Liver (tissue), 9 donors: Measurements from ENCODE around the gene SUCNR1. TPM values are rescaled to one million over a fixed set of nuclear protein-coding genes. Genes with fewer than 3 reads are reported as not detected.

Source experiments
- DNase-seq: peaks from one replicate; pipeline ENCODE4 v3.0.0-alpha.2; 2017; ENCODE audit warnings: low spot score
- H3K27ac ChIP-seq, 2 donors: one replicate each; pipeline ENCODE4 v1.7.0; 2013; ENCODE audit warnings: inconsistent platforms in 2 of 2, low read length in 2 of 2, control low read depth in 1 of 2, low read depth in 1 of 2, mild to moderate bottlenecking in 1 of 2
- H3K27me3 ChIP-seq, 4 donors: one replicate each; pipeline versions ENCODE4 v1.6.1 to v1.7.0; 2013; ENCODE audit warnings: low read length in 3 of 4, inconsistent platforms in 1 of 4, mild to moderate bottlenecking in 1 of 4, moderate library complexity in 1 of 4; ENCODE audit not compliant: control insufficient read depth in 4 of 4, insufficient read depth in 4 of 4
- H3K36me3 ChIP-seq, 4 donors: one replicate each; pipeline versions ENCODE4 v1.6.1 to v1.7.0; 2013; ENCODE audit warnings: low read length in 3 of 4, mild to moderate bottlenecking in 3 of 4, low read depth in 1 of 4, moderate library complexity in 1 of 4; ENCODE audit not compliant: control insufficient read depth in 4 of 4, insufficient read depth in 3 of 4
- H3K4me1 ChIP-seq, 4 donors: one replicate each; pipeline versions ENCODE4 v1.6.1 to v1.7.0; 2013; ENCODE audit warnings: low read length in 3 of 4, mild to moderate bottlenecking in 3 of 4, moderate library complexity in 1 of 4; ENCODE audit not compliant: control insufficient read depth in 4 of 4, insufficient read depth in 4 of 4
- H3K4me3 ChIP-seq, 3 donors: one replicate each; pipeline versions ENCODE4 v1.6.1 to v1.7.0; 2013; ENCODE audit warnings: low read length in 3 of 3, control low read depth in 1 of 3, low read depth in 1 of 3, mild to moderate bottlenecking in 1 of 3
- H3K9ac ChIP-seq, 2 donors: one replicate each; pipeline ENCODE4 v1.7.0; 2013; ENCODE audit warnings: low read length in 2 of 2, mild to moderate bottlenecking in 2 of 2, moderate library complexity in 2 of 2, control low read depth in 1 of 2, low read depth in 1 of 2
- H3K9me3 ChIP-seq, 4 donors: one replicate each; pipeline versions ENCODE4 v1.6.1 to v1.7.0; 2013; ENCODE audit warnings: low read length in 3 of 4; ENCODE audit not compliant: control insufficient read depth in 4 of 4
- ATF3 ChIP-seq: IDR thresholded peaks from 2 replicates; pipeline ENCODE4 v1.6.1; 2016; ENCODE audit warnings: antibody characterized with exemption
- EGR1 ChIP-seq, 2 donors: IDR thresholded peaks; 2 replicates each; pipeline ENCODE4 v1.6.1; 2016 to 2018; ENCODE audit warnings: antibody characterized with exemption in 2 of 2, low read depth in 2 of 2
- FOXA1 ChIP-seq: IDR thresholded peaks from 2 replicates; pipeline ENCODE4 v1.6.1; 2016; ENCODE audit warnings: antibody characterized with exemption
- FOXA2 ChIP-seq: IDR thresholded peaks from 2 replicates; pipeline ENCODE4 v1.6.1; 2016; ENCODE audit warnings: antibody characterized with exemption
- GABPA ChIP-seq, 2 donors: IDR thresholded peaks in 1 of 2; conservative IDR thresholded peaks in 1 of 2; 2 replicates each; pipeline ENCODE4 v1.6.1; 2016; ENCODE audit warnings: antibody characterized with exemption in 2 of 2, mild to moderate bottlenecking in 1 of 2, moderate library complexity in 1 of 2
- HNF4A ChIP-seq, 2 donors: conservative IDR thresholded peaks; 2 replicates each; pipeline ENCODE4 v1.6.1; 2016; ENCODE audit warnings: antibody characterized with exemption in 2 of 2, mild to moderate bottlenecking in 2 of 2
- JUND ChIP-seq, 2 donors: IDR thresholded peaks; 2 replicates each; pipeline ENCODE4 v1.6.1; 2016; ENCODE audit warnings: antibody characterized with exemption in 2 of 2
- MAX ChIP-seq: IDR thresholded peaks from 2 replicates; pipeline ENCODE4 v1.6.1; 2016; ENCODE audit warnings: antibody characterized with exemption
- RAD21 ChIP-seq, 2 donors: IDR thresholded peaks; 2 replicates each; pipeline ENCODE4 v1.6.1; 2016; ENCODE audit warnings: antibody characterized with exemption in 2 of 2, mild to moderate bottlenecking in 2 of 2
- RXRA ChIP-seq, 2 donors: IDR thresholded peaks; 2 replicates each; pipeline ENCODE4 v1.6.1; 2017 to 2018; ENCODE audit warnings: antibody characterized with exemption in 2 of 2, mild to moderate bottlenecking in 1 of 2
- SP1 ChIP-seq: IDR thresholded peaks from 2 replicates; pipeline ENCODE4 v1.6.1; 2018; ENCODE audit warnings: antibody characterized with exemption, mild to moderate bottlenecking
- WGBS: extraction: QIAGEN DNeasy Blood & Tissue Kit; methylation state at CpG from one replicate; pipeline ENCODE4 v1.1.7; 2013; 5-methylcytosine and 5-hydroxymethylcytosine counted together
- polyA plus RNA-seq, 2 donors: library from polyadenylated mRNA; stranded (reverse) in 1 of 2; unstranded in 1 of 2; fragments of 200-250 nt in 1 of 2; fragments of >200 nt in 1 of 2; fragmentation: Nextera tagmentation in 1 of 2; extraction: Ambion mirVana in 1 of 2; gene quantifications; one replicate each; pipeline versions ENCODE4 v1.2.1 to v1.2.3, GENCODE V29; 2013 to 2015
- total RNA-seq, 2 donors: library from RNA; depleted of rRNA; stranded (reverse); fragments of >200 nt; gene quantifications; one replicate each; pipeline ENCODE4 v1.2.3, GENCODE V29; 2014
- TF ChIP-seq, protein P1 (sequence below): IDR thresholded peaks from 2 replicates; pipeline ENCODE4 v1.6.1; 2016; ENCODE audit warnings: antibody characterized with exemption, mild to moderate bottlenecking
- TF ChIP-seq, protein P2 (sequence below): fragments of 150-350 bp; IDR thresholded peaks from 2 replicates; pipeline ENCODE4 v1.5.1; 2017; ENCODE audit warnings: improper control_type of control experiment, low read depth, low read length; ENCODE audit not compliant: missing input control
- donor health status: healthy.
- donor health status: healthy.
- donor health status: healthy.
- donor health status: healthy.
- donor health status: healthy.

SUCNR1 gene
- total and polyA plus RNA-seq, 4 donors: 1.3 to 7.1 (median 3.5) TPM

DNA sequence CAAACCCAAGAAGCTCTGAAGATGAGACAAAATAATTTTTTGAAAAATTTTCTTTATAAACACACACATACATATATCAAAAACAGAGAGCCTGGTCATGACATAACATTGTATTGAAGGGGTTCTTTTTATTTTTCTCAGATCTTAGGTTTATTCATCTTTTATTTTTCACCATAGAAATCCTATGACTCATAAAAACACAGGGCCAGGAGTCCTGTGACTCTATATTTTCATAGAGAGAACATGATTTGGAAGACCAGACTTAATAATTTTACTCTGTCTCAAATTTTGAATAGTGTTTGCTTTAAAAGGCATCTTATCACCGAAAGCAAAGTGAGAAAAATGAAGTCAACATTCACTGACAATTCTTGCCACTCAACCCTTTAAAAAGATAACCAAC, 57.7 kb downstream of the SUCNR1 start:
- Histone ChIP-seq H3K27ac (no peak overlapping the region), H3K27me3 (no peaks in the 10 kb centered on the region), H3K4me3 (no peak overlapping the region), H3K4me1 (no peaks in the 10 kb centered on the region), H3K9ac (no peak overlapping the region), H3K36me3 (no peaks in the 10 kb centered on the region), H3K9me3 (no peaks in the 10 kb centered on the region)
- WGBS: 91% methylated on average over 1 of the region's 1 CpG
- DNase-seq: no peak
- TF ChIP-seq ATF3: no peak
- no peak for TF ChIP-seq HNF4A (conservative IDR thresholded peaks at IDR 0.05)
- no peak for TF ChIP-seq RAD21 (IDR thresholded peaks at IDR 0.05)
- no peak for TF ChIP-seq RXRA (IDR thresholded peaks at IDR 0.05)

DNA sequence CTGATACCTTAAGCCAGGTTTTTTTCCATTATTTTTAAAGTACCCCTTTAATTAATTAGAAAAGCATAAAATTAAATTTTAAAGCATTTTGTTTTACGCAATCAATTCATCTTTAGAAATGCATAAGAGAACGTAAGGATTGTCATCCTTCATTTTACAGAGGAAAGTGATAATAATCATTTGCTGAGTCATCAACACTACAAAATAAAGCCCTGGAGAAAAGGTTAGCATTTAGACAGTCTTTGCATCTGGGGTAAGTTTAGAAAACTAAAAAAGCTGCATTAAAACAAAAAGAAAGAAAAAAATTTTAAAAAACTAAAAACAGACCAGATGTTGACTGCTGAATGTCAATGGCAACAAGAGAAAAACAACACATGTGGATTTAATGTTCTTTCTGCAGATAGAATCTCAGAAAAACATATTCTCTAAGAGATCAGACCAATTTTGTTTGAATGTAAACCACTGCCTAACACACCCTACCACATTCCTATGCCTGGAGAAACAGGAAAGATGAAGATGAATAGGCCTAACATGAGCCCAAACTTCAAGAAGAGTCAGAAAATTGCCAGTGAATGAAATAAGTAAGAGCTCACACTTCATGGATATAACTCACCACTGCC, 59.9 kb downstream of the SUCNR1 start:
- Histone ChIP-seq H3K4me1 (no peaks in the 10 kb centered on the region), H3K27ac (no peak overlapping the region), H3K36me3 (no peaks in the 10 kb centered on the region), H3K9ac (no peak overlapping the region), H3K27me3 (no peaks in the 10 kb centered on the region), H3K4me3 (no peak overlapping the region), H3K9me3 (no peaks in the 10 kb centered on the region)
- no peak for DNase-seq
- 93% methylated on average over 2 of the region's 2 CpGs for WGBS
- no peak for TF ChIP-seq JUND (IDR thresholded peaks at IDR 0.05)
- TF ChIP-seq SP1: no peak
- TF ChIP-seq, protein P1, sequence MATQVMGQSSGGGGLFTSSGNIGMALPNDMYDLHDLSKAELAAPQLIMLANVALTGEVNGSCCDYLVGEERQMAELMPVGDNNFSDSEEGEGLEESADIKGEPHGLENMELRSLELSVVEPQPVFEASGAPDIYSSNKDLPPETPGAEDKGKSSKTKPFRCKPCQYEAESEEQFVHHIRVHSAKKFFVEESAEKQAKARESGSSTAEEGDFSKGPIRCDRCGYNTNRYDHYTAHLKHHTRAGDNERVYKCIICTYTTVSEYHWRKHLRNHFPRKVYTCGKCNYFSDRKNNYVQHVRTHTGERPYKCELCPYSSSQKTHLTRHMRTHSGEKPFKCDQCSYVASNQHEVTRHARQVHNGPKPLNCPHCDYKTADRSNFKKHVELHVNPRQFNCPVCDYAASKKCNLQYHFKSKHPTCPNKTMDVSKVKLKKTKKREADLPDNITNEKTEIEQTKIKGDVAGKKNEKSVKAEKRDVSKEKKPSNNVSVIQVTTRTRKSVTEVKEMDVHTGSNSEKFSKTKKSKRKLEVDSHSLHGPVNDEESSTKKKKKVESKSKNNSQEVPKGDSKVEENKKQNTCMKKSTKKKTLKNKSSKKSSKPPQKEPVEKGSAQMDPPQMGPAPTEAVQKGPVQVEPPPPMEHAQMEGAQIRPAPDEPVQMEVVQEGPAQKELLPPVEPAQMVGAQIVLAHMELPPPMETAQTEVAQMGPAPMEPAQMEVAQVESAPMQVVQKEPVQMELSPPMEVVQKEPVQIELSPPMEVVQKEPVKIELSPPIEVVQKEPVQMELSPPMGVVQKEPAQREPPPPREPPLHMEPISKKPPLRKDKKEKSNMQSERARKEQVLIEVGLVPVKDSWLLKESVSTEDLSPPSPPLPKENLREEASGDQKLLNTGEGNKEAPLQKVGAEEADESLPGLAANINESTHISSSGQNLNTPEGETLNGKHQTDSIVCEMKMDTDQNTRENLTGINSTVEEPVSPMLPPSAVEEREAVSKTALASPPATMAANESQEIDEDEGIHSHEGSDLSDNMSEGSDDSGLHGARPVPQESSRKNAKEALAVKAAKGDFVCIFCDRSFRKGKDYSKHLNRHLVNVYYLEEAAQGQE: no peak
- no peak for TF ChIP-seq MAX
- no peak for TF ChIP-seq FOXA1
- no peak for TF ChIP-seq GABPA (IDR thresholded peaks at IDR 0.05 in 1 of 2, conservative IDR thresholded peaks at IDR 0.05 in 1 of 2)
- TF ChIP-seq RAD21 (IDR thresholded peaks at IDR 0.05): no peak
- TF ChIP-seq, protein P2, sequence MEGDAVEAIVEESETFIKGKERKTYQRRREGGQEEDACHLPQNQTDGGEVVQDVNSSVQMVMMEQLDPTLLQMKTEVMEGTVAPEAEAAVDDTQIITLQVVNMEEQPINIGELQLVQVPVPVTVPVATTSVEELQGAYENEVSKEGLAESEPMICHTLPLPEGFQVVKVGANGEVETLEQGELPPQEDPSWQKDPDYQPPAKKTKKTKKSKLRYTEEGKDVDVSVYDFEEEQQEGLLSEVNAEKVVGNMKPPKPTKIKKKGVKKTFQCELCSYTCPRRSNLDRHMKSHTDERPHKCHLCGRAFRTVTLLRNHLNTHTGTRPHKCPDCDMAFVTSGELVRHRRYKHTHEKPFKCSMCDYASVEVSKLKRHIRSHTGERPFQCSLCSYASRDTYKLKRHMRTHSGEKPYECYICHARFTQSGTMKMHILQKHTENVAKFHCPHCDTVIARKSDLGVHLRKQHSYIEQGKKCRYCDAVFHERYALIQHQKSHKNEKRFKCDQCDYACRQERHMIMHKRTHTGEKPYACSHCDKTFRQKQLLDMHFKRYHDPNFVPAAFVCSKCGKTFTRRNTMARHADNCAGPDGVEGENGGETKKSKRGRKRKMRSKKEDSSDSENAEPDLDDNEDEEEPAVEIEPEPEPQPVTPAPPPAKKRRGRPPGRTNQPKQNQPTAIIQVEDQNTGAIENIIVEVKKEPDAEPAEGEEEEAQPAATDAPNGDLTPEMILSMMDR: no peak
- no peak for TF ChIP-seq HNF4A (conservative IDR thresholded peaks at IDR 0.05)
- no peak for TF ChIP-seq FOXA2
- no peak for TF ChIP-seq EGR1 (IDR thresholded peaks at IDR 0.05; ENCODE audit: low read depth in 2 of 2)

Other genes starting within 250 kb of the SUCNR1 start
- not detected for gene AADACL2, start 139.7 kb upstream of the SUCNR1 start, total RNA-seq
- not detected for gene AADACL2, start 139.7 kb upstream of the SUCNR1 start, polyA plus RNA-seq
- 100 to 1,000 TPM; 144 to 321 TPM for gene AADAC, start 59.5 kb upstream of the SUCNR1 start, total RNA-seq
- gene AADAC, start 59.5 kb upstream of the SUCNR1 start, polyA plus RNA-seq: 100 to 1,000 TPM; 278 to 285 TPM